OCI-LY1 (cell line): ENCODE data around the gene PDE5A.

Source experiments
- EZH2 ChIP-seq: fragments of 200-600 bp; sonication (generic), shearing (Covaris generic); IDR thresholded peaks from 2 replicates; pipeline ENCODE4 v1.8.0; 2017; ENCODE audit warnings: borderline replicate concordance, mixed run types, mild to moderate bottlenecking, antibody characterized with exemption, low read length, moderate library complexity, mixed read lengths
- TF ChIP-seq, protein P1 (sequence below): fragments of 200-600 bp; sonication (generic), shearing (Covaris generic); IDR thresholded peaks from 2 replicates; pipeline ENCODE4 v1.5.1; 2017; ENCODE audit warnings: mild to moderate bottlenecking, antibody characterized with exemption, low read length, moderate library complexity, mixed read lengths

DNA sequence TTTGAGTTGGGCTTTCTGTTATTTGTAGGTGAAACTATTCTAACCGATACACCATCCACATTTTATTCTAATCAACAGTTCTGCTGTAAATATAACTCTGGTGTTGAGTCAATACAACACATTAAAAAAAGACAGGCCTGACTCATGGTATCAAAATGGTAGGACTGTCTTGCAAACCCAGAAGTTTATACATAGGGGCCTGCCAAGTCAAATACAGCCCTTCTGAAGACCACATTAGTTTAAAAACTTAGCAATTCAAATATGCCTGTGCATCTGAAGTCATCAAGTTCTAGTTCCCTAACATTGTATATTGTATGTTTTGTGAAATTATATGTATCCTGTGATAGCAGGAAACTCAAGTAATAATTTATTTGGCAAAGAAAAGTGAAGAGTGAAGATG is 24.4 kb upstream of the PDE5A start:
- TF ChIP-seq, protein P1, sequence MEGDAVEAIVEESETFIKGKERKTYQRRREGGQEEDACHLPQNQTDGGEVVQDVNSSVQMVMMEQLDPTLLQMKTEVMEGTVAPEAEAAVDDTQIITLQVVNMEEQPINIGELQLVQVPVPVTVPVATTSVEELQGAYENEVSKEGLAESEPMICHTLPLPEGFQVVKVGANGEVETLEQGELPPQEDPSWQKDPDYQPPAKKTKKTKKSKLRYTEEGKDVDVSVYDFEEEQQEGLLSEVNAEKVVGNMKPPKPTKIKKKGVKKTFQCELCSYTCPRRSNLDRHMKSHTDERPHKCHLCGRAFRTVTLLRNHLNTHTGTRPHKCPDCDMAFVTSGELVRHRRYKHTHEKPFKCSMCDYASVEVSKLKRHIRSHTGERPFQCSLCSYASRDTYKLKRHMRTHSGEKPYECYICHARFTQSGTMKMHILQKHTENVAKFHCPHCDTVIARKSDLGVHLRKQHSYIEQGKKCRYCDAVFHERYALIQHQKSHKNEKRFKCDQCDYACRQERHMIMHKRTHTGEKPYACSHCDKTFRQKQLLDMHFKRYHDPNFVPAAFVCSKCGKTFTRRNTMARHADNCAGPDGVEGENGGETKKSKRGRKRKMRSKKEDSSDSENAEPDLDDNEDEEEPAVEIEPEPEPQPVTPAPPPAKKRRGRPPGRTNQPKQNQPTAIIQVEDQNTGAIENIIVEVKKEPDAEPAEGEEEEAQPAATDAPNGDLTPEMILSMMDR: no peak
- no peak for TF ChIP-seq EZH2
